Endothelial cell of umbilical vein (primary cell): ENCODE data around the gene DNASE1L1. TPM values are rescaled to one million over a fixed set of nuclear protein-coding genes. Genes with fewer than 3 reads are reported as not detected.

Source experiments
- BruUV-seq: library from RNA; stranded (reverse); fragments of 400-500 nt; replicated peaks from 2 replicates; lab custom pipeline; 2021; lab: Mats Ljungman, UMichigan
- CTCF ChIA-PET: fragments of 300-600, 350-600 bp; sonication (Branson Sonifier 250); formaldehyde crosslinking; loops from one replicate; lab custom pipeline; 2021; ENCODE audit warnings: antibody characterized with exemption, inconsistent platforms; lab: Charles Lee
- POLR2A ChIA-PET: fragments of 300-600, 350-600 bp; sonication (Branson Sonifier 250); formaldehyde crosslinking; loops from one replicate; lab custom pipeline; 2021; ENCODE audit warnings: antibody characterized with exemption, inconsistent platforms; lab: Charles Lee
- DNase-seq: peaks from one replicate; pipeline ENCODE4 v3.0.0-alpha.2; 2011; ENCODE audit warnings: low read depth, low spot score
- FAIRE-seq: peaks from 2 replicates; lab custom pipeline; 2011; peaks lifted over from hg19 to GRCh38; lab: Jason Lieb, UNC
- H2AFZ ChIP-seq: 2 replicates; pipeline ENCODE4 v1.6.0; 2012; ENCODE audit warnings: low read depth, low read length, control low read depth, inconsistent platforms
- H3K27ac ChIP-seq: 2 replicates; pipeline ENCODE4 v1.5.1; 2011; ENCODE audit warnings: low read depth, mild to moderate bottlenecking, control low read depth, low read length, moderate library complexity; ENCODE audit not compliant: insufficient read depth
- H3K27me3 ChIP-seq, 2 experiments: 2 replicates each; pipeline versions ENCODE4 v1.6.0 to v1.6.1; 2011; ENCODE audit warnings: low read length in 2 of 2, mixed read lengths in 1 of 2; ENCODE audit not compliant: control insufficient read depth in 2 of 2, insufficient read depth in 2 of 2
- H3K36me3 ChIP-seq, 2 experiments: 2 replicates in 1 of 2; 3 replicates in 1 of 2; pipeline ENCODE4 v1.5.1; 2011; ENCODE audit warnings: low read length in 2 of 2, mild to moderate bottlenecking in 1 of 2, moderate library complexity in 1 of 2; ENCODE audit not compliant: control insufficient read depth in 2 of 2, insufficient read depth in 2 of 2; ENCODE audit errors: extremely low read depth in 1 of 2
- H3K4me1 ChIP-seq: 3 replicates; pipeline ENCODE4 v1.5.1; 2011; ENCODE audit warnings: mild to moderate bottlenecking, low read length; ENCODE audit not compliant: control insufficient read depth, insufficient read depth; ENCODE audit errors: extremely low read depth
- H3K4me2 ChIP-seq: 2 replicates; pipeline ENCODE4 v1.6.1; 2011; ENCODE audit warnings: low read length, control low read depth, mixed read lengths; ENCODE audit not compliant: insufficient read depth
- H3K4me3 ChIP-seq, 3 experiments: fragments of 200-600 bp in 1 of 3; sonication (generic), shearing (Covaris generic) in 1 of 3; replicated peaks in 1 of 3; 2 replicates each; pipeline ENCODE4 v1.5.1; 2011 to 2016; ENCODE audit warnings: control low read depth in 3 of 3, low read length in 3 of 3, mild to moderate bottlenecking in 2 of 3, inconsistent platforms in 1 of 3, low read depth in 1 of 3, moderate library complexity in 1 of 3; ENCODE audit not compliant: insufficient read depth in 1 of 3
- H3K79me2 ChIP-seq: 2 replicates; pipeline ENCODE4 v1.6.0; 2012; ENCODE audit warnings: low read length, inconsistent platforms; ENCODE audit not compliant: control insufficient read depth, insufficient read depth
- H3K9ac ChIP-seq: replicated peaks from 2 replicates; pipeline ENCODE3; 2011; ENCODE audit warnings: low read length, control low read depth; ENCODE audit not compliant: insufficient read depth; ENCODE audit errors: extremely low read depth
- H3K9me1 ChIP-seq: replicated peaks from 3 replicates; pipeline ENCODE4 v1.6.0; 2011; ENCODE audit warnings: mild to moderate bottlenecking, low read length; ENCODE audit not compliant: control insufficient read depth, insufficient read depth; ENCODE audit errors: extremely low read depth
- H3K9me3 ChIP-seq: replicated peaks from 2 replicates; pipeline ENCODE4 v1.5.1; 2012; ENCODE audit warnings: low read length, inconsistent platforms; ENCODE audit not compliant: control insufficient read depth, insufficient read depth
- H4K20me1 ChIP-seq: replicated peaks from 2 replicates; pipeline ENCODE3; 2011; ENCODE audit warnings: mild to moderate bottlenecking, low read length; ENCODE audit not compliant: control insufficient read depth, insufficient read depth; ENCODE audit errors: extremely low read depth
- CTCF ChIP-seq, 2 donors: IDR thresholded peaks; 1 replicate in 1 of 2; 2 replicates in 1 of 2; pipeline ENCODE4 v1.5.1; 2011; ENCODE audit warnings: low read length in 2 of 2, mild to moderate bottlenecking in 2 of 2, moderate library complexity in 2 of 2, control low read depth in 1 of 2, inconsistent platforms in 1 of 2, low read depth in 1 of 2; ENCODE audit not compliant: insufficient read depth in 1 of 2; ENCODE audit errors: extremely low read depth in 1 of 2
- EZH2 ChIP-seq: IDR thresholded peaks from 2 replicates; pipeline ENCODE4 v1.6.1; 2012; ENCODE audit warnings: borderline replicate concordance, low read depth, mild to moderate bottlenecking, moderate library complexity, low read length, inconsistent platforms; ENCODE audit not compliant: severe bottlenecking
- FOS ChIP-seq: IDR thresholded peaks from 2 replicates; pipeline ENCODE4 v1.6.1; 2011; ENCODE audit warnings: mild to moderate bottlenecking, low read length, moderate library complexity, borderline replicate concordance; ENCODE audit not compliant: insufficient read depth
- GATA2 ChIP-seq: IDR thresholded peaks from 2 replicates; pipeline ENCODE4 v1.7.0; 2011; ENCODE audit warnings: low read depth, mild to moderate bottlenecking, moderate library complexity, mixed read lengths, low read length; ENCODE audit not compliant: insufficient read length, insufficient read depth
- JUN ChIP-seq: IDR thresholded peaks from 2 replicates; pipeline ENCODE4 v1.6.1; 2011; ENCODE audit warnings: borderline replicate concordance, low read depth; ENCODE audit not compliant: insufficient read length, insufficient read depth
- MYC ChIP-seq: IDR thresholded peaks from one replicate; pipeline ENCODE4 v1.6.1; 2011; ENCODE audit warnings: mild to moderate bottlenecking, low read depth, low read length
- POLR2A ChIP-seq: IDR thresholded peaks from 2 replicates; pipeline ENCODE4 v1.6.1; 2012; ENCODE audit warnings: low read depth, mild to moderate bottlenecking, control low read depth, low read length
- POLR2AphosphoS5 ChIP-seq: IDR thresholded peaks from 2 replicates; pipeline ENCODE4 v1.6.1; 2012; ENCODE audit warnings: low read depth, mild to moderate bottlenecking, control low read depth, low read length, moderate library complexity; ENCODE audit not compliant: insufficient read depth
- dilution Hi-C: fragments of 300-500 bp; cut with MboI; formaldehyde crosslinking; loops from one replicate; pipeline ENCODE4 v1.15.0; 2019; ENCODE audit warnings: low sequenced_read_pairs; ENCODE audit not compliant: extremely low pct_ligation_motif_present
- intact Hi-C: fragments of 100-400 bp; cut with micrococcal nuclease; formaldehyde crosslinking; loops from one replicate; pipeline ENCODE4 v1.10.0; 2022
- polyA plus RNA-seq, 4 experiments: library from polyadenylated mRNA; depleted of rRNA in 3 of 4; stranded (reverse) in 3 of 4; unstranded in 1 of 4; fragments of >200 nt; gene quantifications; 2 replicates each; pipeline versions ENCODE4 v1.2.1 to v1.2.3, GENCODE V29; 2011 to 2012; ENCODE audit warnings: missing spikeins in 1 of 4
- total RNA-seq: library from RNA; stranded (reverse); gene quantifications from 2 replicates; pipeline ENCODE4 v1.2.3, GENCODE V29; 2021
- TF ChIP-seq, protein P1 (sequence below): IDR thresholded peaks from 2 replicates; pipeline ENCODE4 v1.6.1; 2011; ENCODE audit not compliant: insufficient read depth, insufficient read length

DNASE1L1 gene
- total and polyA plus RNA-seq, 2 donors (not counting 3 experiments of a cell fraction or from before 2014, with no cell fraction given), result 61.5 to 84.9 TPM

DNA sequence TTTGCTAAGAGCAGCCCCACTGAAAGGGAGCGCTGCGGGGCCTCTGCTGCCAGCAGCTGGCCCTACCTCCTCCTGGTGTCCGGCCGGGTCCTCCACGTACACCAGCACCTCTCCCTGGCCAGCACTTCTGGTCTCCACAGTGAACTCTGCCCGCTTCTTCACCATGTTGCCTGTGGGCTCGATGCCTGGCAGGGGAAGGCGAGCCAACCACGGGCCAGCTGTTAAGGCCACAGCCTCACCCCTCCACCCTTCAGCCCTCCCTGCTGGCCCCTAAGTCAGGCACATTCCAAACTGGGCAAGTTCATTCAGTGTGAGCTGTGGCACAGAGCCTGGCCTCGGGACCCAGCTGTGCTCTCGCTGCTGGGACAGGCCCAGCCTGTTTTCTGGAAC, 42.4 kb downstream of the DNASE1L1 start:
- ChIA-PET CTCF (no interaction called here), POLR2A (no interaction called here)
- FAIRE-seq (peak; percentile 47), DNase-seq (no peak)
- H4K20me1 ChIP-seq, result no peaks in the 10 kb centered on the region
- H3K9me1 ChIP-seq, result no peaks in the 10 kb centered on the region
- H3K27ac ChIP-seq, result no peak overlapping the region
- H3K27me3 ChIP-seq, result no peaks in the 10 kb centered on the region
- intact Hi-C loops (no loop called here), dilution Hi-C loops (no loop called here)
- H3K9me3 ChIP-seq, result no peaks in the 10 kb centered on the region
- H3K79me2 ChIP-seq, result peaks cover 88% of the 10 kb centered on the region
- no peak overlapping the region for H2AFZ ChIP-seq
- H3K36me3 ChIP-seq, result peaks cover 17 to 47% of the 10 kb centered on the region in 2 experiments
- no peak overlapping the region for H3K9ac ChIP-seq
- TF ChIP-seq EZH2 (no peak), FOS (no peak), GATA2 (no peak), JUN (no peak), POLR2A (no peak), CTCF (IDR thresholded peaks at IDR 0.05; ENCODE audit: extremely low read depth in 1 of 2, insufficient read depth in 1 of 2, low read depth in 1 of 2, low read length in 2 of 2) (no peak), MYC (no peak), POLR2AphosphoS5 (no peak)
- TF ChIP-seq, protein P1, sequence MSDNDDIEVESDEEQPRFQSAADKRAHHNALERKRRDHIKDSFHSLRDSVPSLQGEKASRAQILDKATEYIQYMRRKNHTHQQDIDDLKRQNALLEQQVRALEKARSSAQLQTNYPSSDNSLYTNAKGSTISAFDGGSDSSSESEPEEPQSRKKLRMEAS, result no peak
- BruUV-seq, result no TSS peak
- no peak overlapping the region for H3K4me3 ChIP-seq
- H3K4me1 ChIP-seq, result peaks cover 13% of the 10 kb centered on the region
- H3K4me2 ChIP-seq, result no peak overlapping the region
